Middle frontal gyrus (tissue), 1 donor: ENCODE results near the gene ITGA2B.
A peak's percentile ranks its signal among the peaks of the same experiment; 100 is the strongest.
"Not testable (repeated sequence)": the region's sequence is repeated elsewhere in the genome, so short reads cannot be mapped to it uniquely, and the experiment has no call there.

Source experiments
- DNase-seq: peaks from one replicate; pipeline ENCODE4 v3.0.0-alpha.2; 2015; ENCODE audit warnings: low spot score; ENCODE audit errors: extremely low spot score

Gene ITGA2B

GRCh38 chr17:44333371-44333770, 56.1 kb downstream of the ITGA2B start:
- DNase-seq, result no peak

GRCh38 chr17:44331249-44331760, 58.1 kb downstream of the ITGA2B start:
- DNase-seq, result peak; percentile 68

- not testable (repeated sequence) for DNase-seq
Measured at GRCh38 chr17:44330263-44330662, 59.2 kb downstream of the ITGA2B start.

GRCh38 chr17:44329516-44329915, 59.9 kb downstream of the ITGA2B start:
- DNase-seq, result not testable (repeated sequence)

GRCh38 chr17:44327715-44328449, 61.6 kb downstream of the ITGA2B start:
- DNase-seq, result no peak

DNA sequence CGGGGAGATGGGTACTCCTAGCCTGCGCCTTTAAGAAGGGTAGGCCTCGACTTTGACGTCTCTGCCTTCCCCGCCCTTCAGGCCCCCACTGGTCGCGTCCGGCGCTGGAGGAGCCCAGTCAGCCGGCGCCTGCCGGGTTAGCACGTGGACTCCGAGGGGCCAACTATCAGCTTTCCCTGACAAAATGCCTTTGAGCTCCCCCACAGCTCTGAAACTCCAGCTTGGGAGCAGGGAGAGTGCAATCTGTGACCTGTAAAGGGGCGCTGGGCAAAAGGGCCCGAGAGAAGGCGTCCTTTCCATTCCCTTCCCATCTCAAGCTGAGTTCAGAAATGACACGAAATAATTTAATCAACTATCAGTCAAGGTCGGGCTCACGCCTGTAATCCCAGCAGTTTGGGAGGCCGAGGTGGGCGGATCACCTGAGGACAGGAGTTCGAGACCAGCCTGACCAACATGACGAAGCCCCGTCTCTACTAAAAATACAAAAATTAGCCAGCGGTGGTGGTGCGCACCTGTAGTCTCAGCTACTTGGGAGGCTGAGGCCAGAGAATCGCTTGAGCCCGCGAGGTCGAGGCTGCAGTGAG, 62.5 kb downstream of the ITGA2B start:
- peak; percentile 96 for DNase-seq

GRCh38 chr17:44324571-44325275, 64.7 kb downstream of the ITGA2B start, which contains the start of gene SLC25A39:
Gene SLC25A39 (minus strand): TSS chr17:44324823. CDS start chr17:44323562, 1,261 bp downstream.
- DNase-seq, result peak; percentile 87

GRCh38 chr17:44324092-44324570, 65.3 kb downstream of the ITGA2B start:
- no peak for DNase-seq

- DNase-seq, result no peak
Measured at GRCh38 chr17:44323359-44324091, 65.9 kb downstream of the ITGA2B start.

DNA sequence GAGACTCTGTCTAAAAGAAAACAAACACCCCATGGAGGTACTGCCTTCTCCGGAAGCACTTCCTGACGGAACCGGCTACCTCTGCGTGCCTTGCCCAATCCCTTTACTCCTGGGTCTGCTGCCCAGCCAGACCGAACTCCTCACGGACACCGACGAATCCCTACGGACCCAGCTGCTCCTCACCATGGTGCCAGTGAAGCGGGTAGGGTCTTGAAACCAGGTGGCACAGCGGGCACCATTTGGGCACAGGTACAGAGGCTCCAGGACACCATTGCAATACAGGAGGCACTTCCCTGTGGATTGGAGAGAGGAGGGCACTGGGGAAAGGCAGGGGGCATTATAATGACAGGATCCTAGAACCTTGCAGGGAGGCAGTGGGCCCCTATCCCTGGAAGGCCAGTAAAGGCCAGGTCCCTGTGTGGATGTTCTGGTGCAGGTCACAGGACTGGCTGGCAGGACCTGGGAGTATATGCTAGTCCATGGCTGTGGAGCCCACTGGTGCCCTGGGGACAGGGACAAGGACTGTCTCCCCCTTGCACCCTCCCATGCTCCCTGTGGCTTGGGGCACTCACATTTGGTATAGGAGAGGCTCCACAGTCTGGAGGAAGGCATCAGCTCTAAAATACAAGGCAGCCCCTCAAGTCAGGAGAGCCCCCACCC, 67.1 kb downstream of the ITGA2B start:
- no peak for DNase-seq
